DOHH2 (cell line): Measurements from ENCODE around the gene ERFL.
A peak's percentile ranks its signal among the peaks of the same experiment; 100 is the strongest.

Source experiments
- H3F3A ChIP-seq: fragments of 200-600 bp; sonication (generic), shearing (Covaris generic); 2 replicates; pipeline ENCODE4 v1.6.0; 2016; ENCODE audit warnings: antibody characterized with exemption, mild to moderate bottlenecking; ENCODE audit not compliant: control insufficient read depth, insufficient read depth
- H3K27ac ChIP-seq: fragments of 200-600 bp; sonication (generic); 2 replicates; pipeline ENCODE4 v1.5.1; 2014; ENCODE audit warnings: low read depth, mild to moderate bottlenecking, low read length, moderate library complexity
- H3K27me3 ChIP-seq: fragments of 200-600 bp; sonication (generic); 2 replicates; pipeline ENCODE4 v1.6.1; 2014; ENCODE audit warnings: mild to moderate bottlenecking, low read length, mixed read lengths; ENCODE audit not compliant: control insufficient read depth
- H3K36me3 ChIP-seq: fragments of 200-600 bp; sonication (generic); 2 replicates; pipeline ENCODE4 v1.6.1; 2014; ENCODE audit warnings: mild to moderate bottlenecking, low read length, moderate library complexity, mixed read lengths; ENCODE audit not compliant: control insufficient read depth
- H3K4me1 ChIP-seq: fragments of 200-600 bp; sonication (generic); 2 replicates; pipeline ENCODE4 v1.6.1; 2014; ENCODE audit warnings: mild to moderate bottlenecking, low read length, mixed read lengths; ENCODE audit not compliant: control insufficient read depth
- H3K4me2 ChIP-seq: fragments of 200-600 bp; sonication (generic); 2 replicates; pipeline ENCODE4 v1.6.0; 2014; ENCODE audit warnings: mild to moderate bottlenecking, low read length, moderate library complexity
- H3K4me3 ChIP-seq: fragments of 200-600 bp; sonication (generic); 2 replicates; pipeline ENCODE4 v1.5.1; 2014; ENCODE audit warnings: mild to moderate bottlenecking, low read length, mixed read lengths
- H3K79me2 ChIP-seq: fragments of 200-600 bp; sonication (generic); 2 replicates; pipeline ENCODE4 v1.6.1; 2014; ENCODE audit warnings: mild to moderate bottlenecking, low read length, mixed read lengths; ENCODE audit not compliant: control insufficient read depth
- H3K9me2 ChIP-seq: fragments of 200-600 bp; sonication (generic); replicated peaks from 2 replicates; pipeline ENCODE4 v1.6.1; 2014; ENCODE audit warnings: mild to moderate bottlenecking, low read length, mixed read lengths; ENCODE audit not compliant: control insufficient read depth
- H3K9me3 ChIP-seq: fragments of 200-600 bp; sonication (generic); 2 replicates; pipeline ENCODE4 v1.6.1; 2014; ENCODE audit warnings: antibody characterized with exemption, low read length, mixed read lengths; ENCODE audit not compliant: control insufficient read depth, insufficient read depth
- H4K20me1 ChIP-seq: fragments of 200-600 bp; sonication (generic); 2 replicates; pipeline ENCODE4 v1.6.0; 2014; ENCODE audit warnings: low read depth, mild to moderate bottlenecking, antibody characterized with exemption, low read length, moderate library complexity; ENCODE audit not compliant: control insufficient read depth, insufficient read depth
- EZH2phosphoT487 ChIP-seq: fragments of 200-600 bp; sonication (generic); IDR thresholded peaks from 2 replicates; pipeline ENCODE4 v1.6.1; 2017; ENCODE audit warnings: borderline replicate concordance, mild to moderate bottlenecking, antibody characterized with exemption, low read length, moderate library complexity, mixed read lengths
- TF ChIP-seq, protein P1 (sequence below): fragments of 200-600 bp; sonication (generic); IDR thresholded peaks from one replicate; pipeline ENCODE4 v1.5.1; 2014; ENCODE audit warnings: antibody characterized with exemption, mild to moderate bottlenecking, low read depth, low read length; ENCODE audit not compliant: poor library complexity, severe bottlenecking

ERFL gene

DNA sequence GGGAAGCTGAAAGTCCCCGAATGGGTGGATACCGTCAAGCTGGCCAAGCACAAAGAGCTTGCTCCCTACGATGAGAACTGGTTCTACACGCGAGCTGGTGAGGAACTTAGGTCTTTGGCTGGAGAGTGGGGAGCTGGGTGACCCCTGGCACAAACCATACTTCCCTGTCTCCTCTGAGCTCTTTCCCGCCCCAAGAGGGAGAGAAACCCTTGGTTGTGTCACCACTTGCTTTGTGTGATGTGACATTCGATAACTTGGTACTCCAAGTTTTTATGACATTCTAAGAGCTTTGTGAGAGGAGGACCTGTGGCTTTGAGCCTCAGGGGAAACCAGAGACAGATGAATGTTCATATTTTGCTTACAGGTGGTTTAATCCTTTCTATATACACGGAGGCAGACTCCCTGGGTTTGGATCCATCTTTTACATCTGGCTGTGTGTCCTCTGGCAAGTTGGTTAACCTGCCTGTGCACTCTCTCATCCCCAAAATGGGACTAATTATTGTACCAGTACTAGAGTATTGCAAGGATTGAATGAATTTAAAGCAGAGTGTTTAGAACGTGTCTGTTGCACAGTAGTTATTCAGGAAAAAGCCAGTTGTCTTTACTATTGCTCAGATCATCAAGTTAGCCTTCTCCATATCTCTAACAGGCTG is 67.0 kb downstream of the ERFL start:
- H3F3A ChIP-seq, result peaks cover 50% of the 10 kb centered on the region
- H4K20me1 ChIP-seq, result peaks cover 37% of the 10 kb centered on the region
- peaks cover 58% of the 10 kb centered on the region for H3K36me3 ChIP-seq
- no peak for TF ChIP-seq EZH2phosphoT487
- TF ChIP-seq, protein P1, sequence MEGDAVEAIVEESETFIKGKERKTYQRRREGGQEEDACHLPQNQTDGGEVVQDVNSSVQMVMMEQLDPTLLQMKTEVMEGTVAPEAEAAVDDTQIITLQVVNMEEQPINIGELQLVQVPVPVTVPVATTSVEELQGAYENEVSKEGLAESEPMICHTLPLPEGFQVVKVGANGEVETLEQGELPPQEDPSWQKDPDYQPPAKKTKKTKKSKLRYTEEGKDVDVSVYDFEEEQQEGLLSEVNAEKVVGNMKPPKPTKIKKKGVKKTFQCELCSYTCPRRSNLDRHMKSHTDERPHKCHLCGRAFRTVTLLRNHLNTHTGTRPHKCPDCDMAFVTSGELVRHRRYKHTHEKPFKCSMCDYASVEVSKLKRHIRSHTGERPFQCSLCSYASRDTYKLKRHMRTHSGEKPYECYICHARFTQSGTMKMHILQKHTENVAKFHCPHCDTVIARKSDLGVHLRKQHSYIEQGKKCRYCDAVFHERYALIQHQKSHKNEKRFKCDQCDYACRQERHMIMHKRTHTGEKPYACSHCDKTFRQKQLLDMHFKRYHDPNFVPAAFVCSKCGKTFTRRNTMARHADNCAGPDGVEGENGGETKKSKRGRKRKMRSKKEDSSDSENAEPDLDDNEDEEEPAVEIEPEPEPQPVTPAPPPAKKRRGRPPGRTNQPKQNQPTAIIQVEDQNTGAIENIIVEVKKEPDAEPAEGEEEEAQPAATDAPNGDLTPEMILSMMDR, result no peak
- peaks cover 73% of the 10 kb centered on the region for H3K4me1 ChIP-seq
- H3K4me2 ChIP-seq, result peak overlapping the region; percentile 88
- H3K9me2 ChIP-seq, result no peaks in the 10 kb centered on the region
- H3K4me3 ChIP-seq, result peak overlapping the region; percentile 87
- peak overlapping the region; percentile 81 for H3K27ac ChIP-seq
- H3K27me3 ChIP-seq, result no peaks in the 10 kb centered on the region
- peaks cover 60% of the 10 kb centered on the region for H3K79me2 ChIP-seq
- no peaks in the 10 kb centered on the region for H3K9me3 ChIP-seq

- peak overlapping the region; percentile 81 for H3K27ac ChIP-seq
- peaks cover 54% of the 10 kb centered on the region for H3K36me3 ChIP-seq
- H3K9me2 ChIP-seq, result no peaks in the 10 kb centered on the region
- TF ChIP-seq EZH2phosphoT487, result no peak
- TF ChIP-seq, protein P1, result no peak
- H3K27me3 ChIP-seq, result no peaks in the 10 kb centered on the region
- peaks cover 48% of the 10 kb centered on the region for H3F3A ChIP-seq
- H3K4me2 ChIP-seq, result peak overlapping the region; percentile 88
- H3K9me3 ChIP-seq, result no peaks in the 10 kb centered on the region
- H3K4me3 ChIP-seq, result peak overlapping the region; percentile 87
- peaks cover 56% of the 10 kb centered on the region for H3K79me2 ChIP-seq
- peaks cover 68% of the 10 kb centered on the region for H3K4me1 ChIP-seq
- peaks cover 37% of the 10 kb centered on the region for H4K20me1 ChIP-seq
These were observed 67.7 kb downstream of the ERFL start for GRCh38 chr19:41860419-41861115.

DNA sequence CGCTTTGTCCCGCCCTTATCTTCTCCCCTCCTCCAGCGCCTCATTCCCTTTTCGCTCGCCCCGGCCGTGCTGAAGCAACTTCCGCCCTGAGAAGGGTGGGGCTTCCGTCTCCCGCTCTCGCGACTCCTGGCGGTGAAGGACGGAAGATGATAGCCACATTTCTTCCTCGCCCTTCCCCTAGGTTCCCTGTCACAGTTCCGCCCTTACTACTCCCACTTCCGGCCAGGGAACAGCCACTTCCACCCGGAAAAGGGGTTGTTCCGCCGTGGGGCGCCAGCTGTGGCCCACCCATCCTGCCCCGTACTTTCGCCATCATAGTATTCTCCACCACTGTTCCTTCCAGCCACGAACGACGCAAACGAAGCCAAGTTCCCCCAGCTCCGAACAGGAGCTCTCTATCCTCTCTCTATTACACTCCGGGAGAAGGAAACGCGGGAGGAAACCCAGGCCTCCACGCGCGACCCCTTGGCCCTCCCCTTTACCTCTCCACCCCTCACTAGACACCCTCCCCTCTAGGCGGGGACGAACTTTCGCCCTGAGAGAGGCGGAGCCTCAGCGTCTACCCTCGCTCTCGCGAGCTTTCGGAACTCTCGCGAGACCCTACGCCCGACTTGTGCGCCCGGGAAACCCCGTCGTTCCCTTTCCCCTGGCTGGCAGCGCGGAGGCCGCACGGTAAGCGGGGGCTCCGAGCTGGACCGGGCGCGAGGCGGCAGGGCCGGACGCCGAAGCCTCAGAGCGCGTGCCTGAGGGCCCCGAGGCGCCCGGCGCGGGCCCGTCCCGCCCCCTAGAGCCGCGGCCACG is 68.4 kb downstream of the ERFL start, which contains the start of gene RPS19:
Gene RPS19, plus strand, starts transcription at position 638 of the 801 bp plus-strand sequence. CDS start 520 bp downstream, outside the sequence.
- Histone ChIP-seq H4K20me1 (peaks cover 37% of the 10 kb centered on the region), H3K9me2 (no peaks in the 10 kb centered on the region), H3K4me2 (peak within 1 kb of the TSS; percentile 88), H3K9me3 (no peaks in the 10 kb centered on the region), H3K4me1 (peaks cover 61% of the 10 kb centered on the region), H3K36me3 (peaks cover 47% of the 10 kb centered on the region), H3K27me3 (no peaks in the 10 kb centered on the region), H3K79me2 (peaks cover 48% of the 10 kb centered on the region), H3K27ac (peak within 1 kb of the TSS; percentile 81), H3K4me3 (peak within 1 kb of the TSS; percentile 87), H3F3A (peaks cover 41% of the 10 kb centered on the region)
- TF ChIP-seq, protein P1, result peak; percentile 58
- no peak for TF ChIP-seq EZH2phosphoT487
